Measurements from ENCODE around the gene SMAD6. TPM values are rescaled to one million over a fixed set of nuclear protein-coding genes. Genes with fewer than 3 reads are reported as not detected.

Gene SMAD6
- total RNA-seq, 1 experiment from 2014 or later: 8.9 TPM

- Histone ChIP-seq H3K36me3 (ENCODE audit: control insufficient read depth, insufficient read depth, low read length) (no peaks in the 10 kb centered on the region), H3K27me3 (replicated peaks; ENCODE audit: control insufficient read depth, insufficient read depth, low read length) (no peaks in the 10 kb centered on the region), H3K4me1 (peaks cover 20% of the 10 kb centered on the region), H3K9me3 (no peaks in the 10 kb centered on the region), H3K4me3 (ENCODE audit: low read depth, low read length) (no peak overlapping the region)
- no TSS peak for BruUV-seq (replicated peaks)
- no peaks in the 10 kb centered on the region for H3K9me3 Mint-ChIP-seq (ENCODE audit: unreplicated experiment)
- no peak overlapping the region for H3K4me3 Mint-ChIP-seq (ENCODE audit: unreplicated experiment)
- intact Hi-C loops (cut with micrococcal nuclease; ENCODE audit: unreplicated experiment): no loop called here
- H3K36me3 Mint-ChIP-seq (ENCODE audit: insufficient read depth, unreplicated experiment): peaks cover 4% of the 10 kb centered on the region
- H3K27me3 Mint-ChIP-seq (ENCODE audit: insufficient read depth, unreplicated experiment): no peaks in the 10 kb centered on the region
- TF ChIP-seq, protein P1, sequence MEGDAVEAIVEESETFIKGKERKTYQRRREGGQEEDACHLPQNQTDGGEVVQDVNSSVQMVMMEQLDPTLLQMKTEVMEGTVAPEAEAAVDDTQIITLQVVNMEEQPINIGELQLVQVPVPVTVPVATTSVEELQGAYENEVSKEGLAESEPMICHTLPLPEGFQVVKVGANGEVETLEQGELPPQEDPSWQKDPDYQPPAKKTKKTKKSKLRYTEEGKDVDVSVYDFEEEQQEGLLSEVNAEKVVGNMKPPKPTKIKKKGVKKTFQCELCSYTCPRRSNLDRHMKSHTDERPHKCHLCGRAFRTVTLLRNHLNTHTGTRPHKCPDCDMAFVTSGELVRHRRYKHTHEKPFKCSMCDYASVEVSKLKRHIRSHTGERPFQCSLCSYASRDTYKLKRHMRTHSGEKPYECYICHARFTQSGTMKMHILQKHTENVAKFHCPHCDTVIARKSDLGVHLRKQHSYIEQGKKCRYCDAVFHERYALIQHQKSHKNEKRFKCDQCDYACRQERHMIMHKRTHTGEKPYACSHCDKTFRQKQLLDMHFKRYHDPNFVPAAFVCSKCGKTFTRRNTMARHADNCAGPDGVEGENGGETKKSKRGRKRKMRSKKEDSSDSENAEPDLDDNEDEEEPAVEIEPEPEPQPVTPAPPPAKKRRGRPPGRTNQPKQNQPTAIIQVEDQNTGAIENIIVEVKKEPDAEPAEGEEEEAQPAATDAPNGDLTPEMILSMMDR (IDR thresholded peaks at IDR 0.05; ENCODE audit: insufficient read depth in 1 of 2, low read depth in 1 of 2, low read length in 1 of 2, severe bottlenecking in 1 of 2, unreplicated experiment in 1 of 2): no peak
- peaks cover 16% of the 10 kb centered on the region for H3K4me1 Mint-ChIP-seq (ENCODE audit: low read depth, unreplicated experiment)
- POLR2A ChIA-PET: no interaction called here
- no peak for DNase-seq
- no peak overlapping the region for H3K27ac Mint-ChIP-seq (ENCODE audit: unreplicated experiment)
- CTCF ChIA-PET: no interaction called here
Measured at GRCh38 chr15:66798426-66799061, 96.5 kb downstream of the SMAD6 start.

- H3K36me3 ChIP-seq (ENCODE audit: control insufficient read depth, insufficient read depth, low read length): no peaks in the 10 kb centered on the region
- Mint-ChIP-seq H3K4me3 (ENCODE audit: unreplicated experiment) (no peak overlapping the region), H3K27ac (ENCODE audit: unreplicated experiment) (no peak overlapping the region), H3K27me3 (ENCODE audit: insufficient read depth, unreplicated experiment) (no peaks in the 10 kb centered on the region), H3K4me1 (ENCODE audit: low read depth, unreplicated experiment) (peaks cover 16% of the 10 kb centered on the region), H3K36me3 (ENCODE audit: insufficient read depth, unreplicated experiment) (peaks cover 4% of the 10 kb centered on the region), H3K9me3 (ENCODE audit: unreplicated experiment) (no peaks in the 10 kb centered on the region)
- no peak overlapping the region for H3K4me3 ChIP-seq (ENCODE audit: low read depth, low read length)
- no peak for DNase-seq
- intact Hi-C loops (cut with micrococcal nuclease; ENCODE audit: unreplicated experiment): no loop called here
- H3K9me3 ChIP-seq: no peaks in the 10 kb centered on the region
- ChIA-PET POLR2A (no interaction called here), CTCF (no interaction called here)
- no peaks in the 10 kb centered on the region for H3K27me3 ChIP-seq (replicated peaks; ENCODE audit: control insufficient read depth, insufficient read depth, low read length)
- TF ChIP-seq, protein P1 (IDR thresholded peaks at IDR 0.05; ENCODE audit: insufficient read depth in 1 of 2, low read depth in 1 of 2, low read length in 1 of 2, severe bottlenecking in 1 of 2, unreplicated experiment in 1 of 2): no peak
- BruUV-seq (replicated peaks): no TSS peak
- peaks cover 25% of the 10 kb centered on the region for H3K4me1 ChIP-seq
Measured at GRCh38 chr15:66799242-66799641, 97.2 kb downstream of the SMAD6 start.

- ChIA-PET CTCF (no interaction called here), POLR2A (no interaction called here)
- no peak overlapping the region for H3K4me3 Mint-ChIP-seq (ENCODE audit: unreplicated experiment)
- BruUV-seq (replicated peaks): no TSS peak
- H3K27me3 ChIP-seq (replicated peaks; ENCODE audit: control insufficient read depth, insufficient read depth, low read length): no peaks in the 10 kb centered on the region
- H3K4me1 ChIP-seq: peaks cover 25% of the 10 kb centered on the region
- TF ChIP-seq, protein P1 (IDR thresholded peaks at IDR 0.05; ENCODE audit: insufficient read depth in 1 of 2, low read depth in 1 of 2, low read length in 1 of 2, severe bottlenecking in 1 of 2, unreplicated experiment in 1 of 2): no peak
- no peaks in the 10 kb centered on the region for H3K9me3 ChIP-seq
- no peak overlapping the region for H3K27ac Mint-ChIP-seq (ENCODE audit: unreplicated experiment)
- H3K4me1 Mint-ChIP-seq (ENCODE audit: low read depth, unreplicated experiment): peaks cover 16% of the 10 kb centered on the region
- no peaks in the 10 kb centered on the region for H3K27me3 Mint-ChIP-seq (ENCODE audit: insufficient read depth, unreplicated experiment)
- intact Hi-C loops (cut with micrococcal nuclease; ENCODE audit: unreplicated experiment): no loop called here
- no peak for DNase-seq
- H3K9me3 Mint-ChIP-seq (ENCODE audit: unreplicated experiment): no peaks in the 10 kb centered on the region
- H3K36me3 ChIP-seq (ENCODE audit: control insufficient read depth, insufficient read depth, low read length): no peaks in the 10 kb centered on the region
- H3K36me3 Mint-ChIP-seq (ENCODE audit: insufficient read depth, unreplicated experiment): peaks cover 3% of the 10 kb centered on the region
- H3K4me3 ChIP-seq (ENCODE audit: low read depth, low read length): no peak overlapping the region
Measured at GRCh38 chr15:66800584-66801235, 98.7 kb downstream of the SMAD6 start.

All from Caco-2 (cell line).